Skeletal muscle cell (primary cell): Measurements from ENCODE around the gene PPARG.
"Not testable (repeated sequence)": the region's sequence is repeated elsewhere in the genome, so short reads cannot be mapped to it uniquely, and the experiment has no call there.

Experiments
- DNase-seq: peaks from one replicate; pipeline ENCODE4 v3.0.0-alpha.2; 2010; ENCODE audit warnings: low read depth
- H3K4me3 ChIP-seq: 2 replicates; pipeline ENCODE4 v1.5.1; 2011; ENCODE audit warnings: low read depth, mild to moderate bottlenecking, control low read depth, low read length, moderate library complexity

Gene PPARG

GRCh38 chr3:12288182-12289129 is at the start of gene PPARG:
PPARG (plus strand) TSS chr3:12289070; CDS start chr3:12379712, 90,642 bp downstream.
- H3K4me3 ChIP-seq = peak within 1 kb of the TSS; percentile 81
- DNase-seq = no peak

- no peak overlapping the region for H3K4me3 ChIP-seq
- DNase-seq = no peak
Observed at GRCh38 chr3:12239301-12239700, 49.6 kb upstream of the PPARG start.

GRCh38 chr3:12242772-12243171 is 46.1 kb upstream of the PPARG start:
- DNase-seq = no peak
- H3K4me3 ChIP-seq = no peak overlapping the region

GRCh38 chr3:12246497-12247163 is 42.2 kb upstream of the PPARG start:
- no peak for DNase-seq

GRCh38 chr3:12247411-12247810 is 41.5 kb upstream of the PPARG start:
- DNase-seq = no peak

More at GRCh38 chr3:12246497-12247163, 42.2 kb upstream of the PPARG start:
- no peak overlapping the region for H3K4me3 ChIP-seq

GRCh38 chr3:12249519-12249918 is 39.4 kb upstream of the PPARG start:
- no peak overlapping the region for H3K4me3 ChIP-seq
- DNase-seq = no peak

More at GRCh38 chr3:12247411-12247810, 41.5 kb upstream of the PPARG start:
- H3K4me3 ChIP-seq = no peak overlapping the region

- no peak overlapping the region for H3K4me3 ChIP-seq
Observed at GRCh38 chr3:12252889-12253288, 36.0 kb upstream of the PPARG start.

GRCh38 chr3:12253516-12254343 is 35.1 kb upstream of the PPARG start:
- DNase-seq = no peak
- H3K4me3 ChIP-seq = no peak overlapping the region

More at GRCh38 chr3:12252889-12253288, 36.0 kb upstream of the PPARG start:
- DNase-seq = no peak

- H3K4me3 ChIP-seq = no peak overlapping the region
- DNase-seq = no peak
Observed at GRCh38 chr3:12255393-12255792, 33.5 kb upstream of the PPARG start.

GRCh38 chr3:12258911-12259310 is 30.0 kb upstream of the PPARG start:
- no peak for DNase-seq
- no peak overlapping the region for H3K4me3 ChIP-seq

- not testable (repeated sequence) for DNase-seq, H3K4me3 ChIP-seq
Observed at GRCh38 chr3:12262173-12262572, 26.7 kb upstream of the PPARG start.

GRCh38 chr3:12265508-12265907 is 23.4 kb upstream of the PPARG start:
- H3K4me3 ChIP-seq = no peak overlapping the region

GRCh38 chr3:12266038-12266437 is 22.8 kb upstream of the PPARG start:
- no peak overlapping the region for H3K4me3 ChIP-seq
- DNase-seq = no peak

More at GRCh38 chr3:12265508-12265907, 23.4 kb upstream of the PPARG start:
- no peak for DNase-seq

- no peak overlapping the region for H3K4me3 ChIP-seq
Observed at GRCh38 chr3:12267376-12268030, 21.4 kb upstream of the PPARG start.

GRCh38 chr3:12268049-12268735 is 20.7 kb upstream of the PPARG start:
- DNase-seq = no peak

More at GRCh38 chr3:12267376-12268030, 21.4 kb upstream of the PPARG start:
- no peak for DNase-seq

GRCh38 chr3:12270976-12271375 is 17.9 kb upstream of the PPARG start:
- H3K4me3 ChIP-seq = no peak overlapping the region
- DNase-seq = no peak

More at GRCh38 chr3:12268049-12268735, 20.7 kb upstream of the PPARG start:
- no peak overlapping the region for H3K4me3 ChIP-seq

GRCh38 chr3:12273045-12273695 is 15.7 kb upstream of the PPARG start:
- DNase-seq = no peak
- H3K4me3 ChIP-seq = no peak overlapping the region
